ENCODE measurements around the gene AHI1.

AHI1 gene

GRCh38 chr6:135490381-135490780 lies 7.2 kb downstream of the AHI1 start:
- TF ChIP-seq CTCF (IDR thresholded peaks at IDR 0.05): no peak

DNA sequence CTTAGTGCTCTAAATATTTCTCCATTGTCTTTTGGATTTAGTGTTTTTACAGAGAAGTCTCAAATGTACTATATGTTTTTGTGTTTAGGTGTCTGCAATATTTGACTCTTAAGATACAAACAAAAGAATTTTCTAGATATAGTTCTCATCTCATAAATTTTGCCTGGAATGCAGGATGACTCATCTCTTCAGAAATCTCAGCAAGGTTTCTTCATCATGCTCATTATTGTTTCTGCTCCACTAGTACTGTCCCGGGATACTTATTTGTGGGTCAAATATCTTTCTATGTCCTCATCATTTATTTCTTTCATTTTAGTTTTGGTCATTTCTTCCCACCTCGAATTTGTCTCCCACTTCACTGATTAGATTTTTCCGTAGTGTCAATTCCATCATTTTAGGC lies 9.5 kb downstream of the AHI1 start:
- no peak for TF ChIP-seq CTCF (IDR thresholded peaks at IDR 0.05)

DNA sequence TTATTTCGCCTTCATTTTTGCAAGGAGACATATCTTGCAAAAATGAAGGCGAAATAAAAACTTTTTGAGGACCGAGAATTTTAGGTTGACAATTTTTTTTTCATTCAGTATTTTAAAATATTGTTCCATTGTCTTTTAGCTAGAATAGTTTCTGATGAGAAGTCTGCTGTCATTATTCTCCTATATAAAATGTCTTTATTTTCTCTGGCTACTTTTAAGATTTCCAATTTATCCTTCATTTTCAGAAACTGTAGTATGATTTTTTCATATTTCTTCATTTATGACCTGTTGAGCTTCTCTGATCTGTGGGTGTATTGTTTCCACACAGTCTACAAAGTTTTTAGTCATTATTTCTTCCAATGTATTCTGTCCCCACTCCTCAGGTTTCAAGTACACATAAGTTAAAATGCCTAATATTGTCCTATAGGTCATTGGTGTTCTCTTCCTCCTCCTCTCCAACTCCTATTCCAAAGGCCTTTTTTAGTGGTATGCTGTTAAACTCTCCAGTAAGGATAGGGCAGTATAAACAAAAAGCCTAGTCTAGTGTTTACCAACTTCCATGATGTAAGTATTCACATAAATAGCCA lies 15.7 kb downstream of the AHI1 start:
- no peak for TF ChIP-seq CTCF (IDR thresholded peaks at IDR 0.05)

DNA sequence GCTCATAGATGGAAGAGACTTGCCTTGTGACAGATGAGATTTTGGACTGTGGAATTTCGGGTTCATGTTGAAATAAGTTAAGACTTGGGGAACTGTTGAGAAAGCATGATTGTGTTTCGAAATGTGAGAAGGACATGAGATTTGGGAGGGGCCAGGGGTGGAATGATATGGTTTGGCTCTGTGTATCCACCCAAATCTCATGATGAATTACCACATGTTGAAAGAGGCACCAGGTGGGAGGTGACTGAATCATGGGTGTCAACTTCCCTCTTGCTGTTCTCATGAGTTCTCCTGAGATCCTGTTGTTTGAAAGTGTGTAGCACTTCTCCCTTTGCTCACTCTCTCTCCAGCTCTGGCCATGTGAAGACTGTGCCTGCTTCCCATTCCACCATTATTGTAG lies 17.9 kb downstream of the AHI1 start:
- no peak for TF ChIP-seq CTCF (IDR thresholded peaks at IDR 0.05)

- TF ChIP-seq CTCF (IDR thresholded peaks at IDR 0.05): no peak
Observed at GRCh38 chr6:135478626-135479025, 18.9 kb downstream of the AHI1 start.

- TF ChIP-seq CTCF (IDR thresholded peaks at IDR 0.05): no peak
Observed at GRCh38 chr6:135475292-135475886, 22.2 kb downstream of the AHI1 start.

DNA sequence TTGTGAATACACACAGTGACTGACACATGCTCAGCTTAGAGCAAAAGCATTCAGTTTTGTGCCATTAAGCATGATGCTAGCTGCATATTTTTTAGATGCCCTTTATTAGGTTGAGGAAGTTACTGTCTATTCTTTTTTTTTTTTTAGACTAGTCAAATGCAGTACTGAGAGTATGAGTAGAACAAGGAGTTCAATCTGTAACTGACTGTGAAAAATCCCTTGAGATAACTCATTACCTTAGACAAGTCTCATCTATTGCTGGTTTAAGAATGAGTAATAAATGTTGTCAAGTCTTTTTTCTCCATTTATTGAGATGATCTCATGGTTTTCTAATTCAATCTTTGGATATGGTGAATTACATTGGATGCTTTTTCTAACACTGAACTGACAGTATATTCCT lies 23.2 kb downstream of the AHI1 start:
- no peak for TF ChIP-seq CTCF (IDR thresholded peaks at IDR 0.05)

DNA sequence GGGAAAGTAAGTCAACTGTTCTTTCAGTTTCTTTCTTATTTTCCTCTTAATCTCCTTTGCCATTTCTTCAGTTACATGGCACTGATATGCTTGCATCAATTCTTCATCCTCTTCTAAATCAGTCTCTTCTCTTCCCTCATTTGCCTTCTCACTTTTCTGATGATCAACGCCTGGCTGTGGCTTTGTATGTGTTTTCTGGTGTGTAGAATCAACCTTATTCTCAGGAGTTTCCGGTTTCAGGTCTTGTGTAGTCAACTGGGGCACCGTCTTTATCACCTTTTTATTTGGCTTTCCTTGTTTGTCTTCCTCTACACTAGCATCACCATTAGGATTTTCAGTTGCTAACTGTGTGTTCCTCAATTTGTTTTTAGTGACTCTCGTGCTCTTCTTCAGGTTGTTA lies 31.6 kb downstream of the AHI1 start:
- no peak for TF ChIP-seq CTCF (IDR thresholded peaks at IDR 0.05)

Measured in LNCAP (cell line).